SK-N-MC (cell line): ENCODE results near the gene FXR2.

Experiments used
- DNase-seq: peaks from one replicate; pipeline ENCODE4 v3.0.0-alpha.2; 2011; ENCODE audit warnings: low read depth, low spot score
- H3K27ac ChIP-seq: fragments of 200-600 bp; sonication (generic); 2 replicates; pipeline ENCODE4 v1.5.1; 2016; ENCODE audit warnings: mixed run types
- H3K36me3 ChIP-seq: fragments of 200-600 bp; sonication (generic); 2 replicates; pipeline ENCODE4 v1.6.1; 2017; ENCODE audit warnings: antibody characterized with exemption, low read length, mixed read lengths; ENCODE audit not compliant: insufficient read depth
- H3K4me3 ChIP-seq: fragments of 200-600 bp; sonication (generic); 2 replicates; pipeline ENCODE4 v1.5.1; 2016
- H3K9ac ChIP-seq: fragments of 200-600 bp; sonication (generic); 2 replicates; pipeline ENCODE4 v1.8.0; 2017; ENCODE audit warnings: mixed run types, mixed read lengths; ENCODE audit not compliant: insufficient read length
- H3K9me3 ChIP-seq: fragments of 200-600 bp; sonication (generic); 2 replicates; pipeline ENCODE4 v1.6.1; 2017; ENCODE audit warnings: low read depth, mild to moderate bottlenecking, antibody characterized with exemption, low read length, moderate library complexity, mixed read lengths
- EZH2 ChIP-seq: fragments of 200-600 bp; sonication (generic); IDR thresholded peaks from one replicate; pipeline ENCODE4 v1.6.1; 2017; ENCODE audit warnings: antibody characterized with exemption
- FOXP2 ChIP-seq: optimal IDR thresholded peaks from 2 replicates; pipeline ENCODE3; 2011; ENCODE audit warnings: mild to moderate bottlenecking, moderate library complexity; ENCODE audit not compliant: insufficient read depth; ENCODE audit errors: extremely low read length, control extremely low read depth
- POLR2AphosphoS5 ChIP-seq: IDR thresholded peaks from 2 replicates; pipeline ENCODE4 v1.6.1; 2012; ENCODE audit warnings: mild to moderate bottlenecking, low read depth, low read length, borderline replicate concordance

Gene FXR2

DNA sequence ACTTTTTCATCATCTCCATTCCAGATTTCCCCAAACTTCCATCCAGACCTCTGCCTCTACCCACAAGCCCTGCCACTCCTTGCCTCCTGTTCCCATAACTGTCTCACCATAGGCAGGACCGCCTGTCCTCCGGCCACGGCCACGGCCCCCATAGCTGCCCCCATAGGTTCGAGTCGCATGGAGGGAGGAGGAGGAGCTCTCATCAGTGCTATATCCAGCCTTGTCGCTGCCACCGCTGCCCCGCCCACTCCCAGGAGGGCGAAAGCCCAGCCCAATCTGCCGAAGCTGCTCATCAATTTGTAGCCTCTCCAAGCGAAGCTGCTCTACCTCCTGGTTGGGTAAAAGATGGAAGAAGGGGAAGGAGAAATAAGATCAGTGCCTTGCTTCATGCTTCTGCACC is 21.4 kb downstream of the FXR2 start:
- H3K9ac ChIP-seq: no peak overlapping the region
- no peak overlapping the region for H3K27ac ChIP-seq
- DNase-seq: no peak
- H3K4me3 ChIP-seq: no peak overlapping the region
- TF ChIP-seq EZH2 (no peak), FOXP2 (no peak), POLR2AphosphoS5 (no peak)
- no peaks in the 10 kb centered on the region for H3K9me3 ChIP-seq
- peaks cover 71% of the 10 kb centered on the region for H3K36me3 ChIP-seq

DNA sequence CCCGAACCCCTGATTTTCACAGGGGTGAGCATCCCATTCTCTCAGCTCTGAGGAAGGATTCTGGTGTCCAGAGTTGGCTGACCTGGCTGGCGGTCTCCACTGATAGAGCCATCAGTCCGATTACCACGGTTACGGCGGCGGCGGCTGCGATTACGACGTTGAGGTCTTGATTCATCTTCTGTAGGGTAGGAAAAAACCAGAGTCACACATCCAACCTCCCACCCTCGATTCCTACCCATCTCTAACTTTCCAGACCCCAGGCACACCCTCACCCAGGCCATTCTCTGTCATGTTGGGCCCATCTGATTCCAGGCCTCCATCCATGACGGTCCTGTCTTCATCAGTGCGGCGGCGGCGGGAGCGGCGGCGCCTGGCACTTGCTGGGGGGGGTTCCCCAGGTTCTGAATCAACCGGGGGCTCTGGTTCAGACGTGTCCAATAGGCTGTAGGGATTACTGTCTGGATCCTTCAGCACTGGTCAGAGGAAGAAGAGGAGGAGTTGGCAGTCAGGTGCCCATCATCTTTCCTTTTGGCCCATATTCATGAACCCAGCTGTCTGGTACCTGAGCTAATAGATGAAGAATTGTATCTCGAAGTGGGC is 22.2 kb downstream of the FXR2 start:
- TF ChIP-seq POLR2AphosphoS5 (no peak), FOXP2 (no peak), EZH2 (no peak)
- DNase-seq: no peak
- Histone ChIP-seq H3K9ac (no peak overlapping the region), H3K36me3 (peaks cover 70% of the 10 kb centered on the region), H3K4me3 (no peak overlapping the region), H3K9me3 (no peaks in the 10 kb centered on the region), H3K27ac (no peak overlapping the region)

- Histone ChIP-seq H3K4me3 (no peak overlapping the region), H3K27ac (no peak overlapping the region), H3K9ac (no peak overlapping the region), H3K9me3 (no peaks in the 10 kb centered on the region), H3K36me3 (peaks cover 67% of the 10 kb centered on the region)
- DNase-seq: no peak
- TF ChIP-seq FOXP2 (no peak), EZH2 (no peak), POLR2AphosphoS5 (no peak)
These were observed 23.1 kb downstream of the FXR2 start for GRCh38 chr17:7591596-7591995.

DNA sequence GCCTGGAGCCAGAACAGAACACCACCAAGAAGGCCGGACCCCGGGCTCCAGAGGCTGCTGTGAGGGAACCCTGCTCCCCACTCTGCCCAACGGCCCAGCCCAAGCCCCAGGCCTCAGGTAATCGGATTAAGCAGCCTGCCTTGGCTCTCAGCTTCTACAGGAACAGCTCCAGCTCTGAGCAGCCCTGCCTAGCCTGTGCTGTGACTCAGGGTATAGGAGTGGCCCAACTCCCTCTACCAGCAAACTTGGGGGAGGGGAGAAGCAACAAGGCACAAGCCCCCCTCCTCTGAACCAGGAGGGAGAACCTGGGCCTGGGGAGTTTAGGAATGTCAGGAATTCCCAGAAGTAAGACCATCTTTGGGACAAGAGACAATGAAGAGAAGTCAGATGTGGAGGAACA is 24.0 kb downstream of the FXR2 start:
- no peak for DNase-seq
- H3K9me3 ChIP-seq: no peaks in the 10 kb centered on the region
- no peak overlapping the region for H3K9ac ChIP-seq
- TF ChIP-seq POLR2AphosphoS5 (no peak), EZH2 (no peak), FOXP2 (no peak)
- H3K4me3 ChIP-seq: no peak overlapping the region
- H3K36me3 ChIP-seq: peaks cover 59% of the 10 kb centered on the region
- H3K27ac ChIP-seq: peak overlapping the region; percentile 70

GRCh38 chr17:7589891-7590691 is 24.6 kb downstream of the FXR2 start, which contains the start of gene SOX15:
SOX15 (minus strand) TSS chr17:7590094; CDS start chr17:7589676, 418 bp downstream.
- TF ChIP-seq POLR2AphosphoS5 (no peak), EZH2 (no peak)
- Histone ChIP-seq H3K9me3 (no peaks in the 10 kb centered on the region), H3K9ac (no peak within 1 kb of the TSS), H3K4me3 (no peak within 1 kb of the TSS), H3K36me3 (peaks cover 53% of the 10 kb centered on the region), H3K27ac (peak within 1 kb of the TSS; percentile 70)
- no peak for DNase-seq

DNA sequence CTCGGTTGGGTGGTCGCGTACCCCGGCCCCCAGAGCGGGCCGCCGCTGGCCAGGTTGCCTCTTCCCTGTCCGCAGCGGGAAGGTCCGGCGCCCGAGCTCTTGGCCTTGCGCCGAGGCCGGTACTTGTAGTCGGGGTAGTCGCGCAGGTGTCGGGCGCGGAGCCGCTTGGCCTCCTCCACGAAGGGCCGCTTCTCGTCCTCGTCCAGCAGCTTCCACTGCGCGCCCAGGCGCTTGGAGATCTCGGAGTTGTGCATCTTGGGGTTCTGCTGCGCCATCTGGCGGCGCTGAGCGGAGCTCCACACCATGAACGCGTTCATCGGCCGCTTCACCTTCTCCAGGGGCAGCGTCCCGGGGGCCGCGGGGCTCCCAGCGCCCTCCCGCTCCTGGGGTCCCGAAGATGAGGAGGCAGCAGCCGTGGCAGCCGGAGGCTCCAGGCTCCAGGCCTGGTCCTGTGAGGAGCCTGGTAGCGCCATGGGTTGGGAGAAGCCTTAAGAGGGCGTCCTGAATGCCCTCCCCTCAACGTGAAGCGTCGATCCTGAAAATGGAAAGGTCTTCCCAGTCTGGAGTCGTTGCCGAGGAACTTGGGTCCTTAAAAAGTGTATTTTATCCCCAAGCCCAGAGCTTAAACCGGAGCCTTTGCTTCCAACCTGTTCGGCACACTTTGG is 25.4 kb downstream of the FXR2 start:
- DNase-seq: no peak
- H3K9me3 ChIP-seq: no peaks in the 10 kb centered on the region
- no peak overlapping the region for H3K4me3 ChIP-seq
- no peak overlapping the region for H3K27ac ChIP-seq
- TF ChIP-seq EZH2 (no peak), POLR2AphosphoS5 (no peak), FOXP2 (no peak)
- no peak overlapping the region for H3K9ac ChIP-seq
- H3K36me3 ChIP-seq: peaks cover 46% of the 10 kb centered on the region

- H3K36me3 ChIP-seq: peaks cover 40% of the 10 kb centered on the region
- DNase-seq: no peak
- no peak overlapping the region for H3K4me3 ChIP-seq
- H3K27ac ChIP-seq: no peak overlapping the region
- no peaks in the 10 kb centered on the region for H3K9me3 ChIP-seq
- H3K9ac ChIP-seq: no peak overlapping the region
- TF ChIP-seq FOXP2 (no peak), EZH2 (no peak), POLR2AphosphoS5 (no peak)
These were observed 26.0 kb downstream of the FXR2 start for GRCh38 chr17:7588553-7589203.

GRCh38 chr17:7587420-7588151 is 27.1 kb downstream of the FXR2 start:
- H3K4me3 ChIP-seq: no peak overlapping the region

More at GRCh38 chr17:7587420-7588151, 27.1 kb downstream of the FXR2 start:
- DNase-seq: no peak
- peak overlapping the region; percentile 50 for H3K27ac ChIP-seq
- H3K9ac ChIP-seq: no peak overlapping the region
- H3K9me3 ChIP-seq: no peaks in the 10 kb centered on the region
- TF ChIP-seq FOXP2 (no peak), POLR2AphosphoS5 (no peak), EZH2 (no peak)
- H3K36me3 ChIP-seq: peaks cover 29% of the 10 kb centered on the region
